Activated CD4-positive, alpha-beta memory T cell treated with anti-CD3 and anti-CD28 coated beads, Interleukin-2, amount 10 ng/mL, durations not matched to agents 7 days and 5 days (primary cell): Measurements from ENCODE around the gene ABHD1. TPM values are rescaled to one million over a fixed set of nuclear protein-coding genes. Genes with fewer than 3 reads are reported as not detected.

Experiments
- CTCF ChIA-PET: fragments of 350-600 bp; sonication (Branson Sonifier 250); formaldehyde crosslinking; loops from one replicate; lab custom pipeline; 2021; ENCODE audit warnings: antibody characterized with exemption, inconsistent platforms; lab: Charles Lee
- POLR2A ChIA-PET: fragments of 350-600 bp; sonication (Branson Sonifier 250); formaldehyde crosslinking; loops from one replicate; lab custom pipeline; 2021; ENCODE audit warnings: antibody characterized with exemption; lab: Charles Lee
- DNase-seq: peaks from one replicate; pipeline ENCODE4 v3.0.0-alpha.2; 2020
- H3K27ac Mint-ChIP-seq: one replicate; pipeline ENCODE4 v1.8.0; 2021; ENCODE audit warnings: mild to moderate bottlenecking, mixed read lengths
- H3K27me3 Mint-ChIP-seq: one replicate; pipeline ENCODE4 v1.8.0; 2021; ENCODE audit warnings: mixed read lengths
- H3K36me3 Mint-ChIP-seq: one replicate; pipeline ENCODE4 v1.8.0; 2021; ENCODE audit warnings: low read depth, mixed read lengths
- H3K4me1 Mint-ChIP-seq: one replicate; pipeline ENCODE4 v1.8.0; 2021; ENCODE audit warnings: mixed read lengths
- H3K4me3 Mint-ChIP-seq: one replicate; pipeline ENCODE4 v1.8.0; 2021; ENCODE audit warnings: mild to moderate bottlenecking, mixed read lengths
- H3K9me3 Mint-ChIP-seq: one replicate; pipeline ENCODE4 v1.8.0; 2021; ENCODE audit warnings: mixed read lengths
- total RNA-seq, 2 experiments: library from RNA; stranded (reverse); gene quantifications; one replicate each; pipeline ENCODE4 v1.2.3, GENCODE V29; 2021

The ABHD1 gene
- total RNA-seq, 2 experiments from 2014 or later: 0.13 to 0.20 TPM

DNA sequence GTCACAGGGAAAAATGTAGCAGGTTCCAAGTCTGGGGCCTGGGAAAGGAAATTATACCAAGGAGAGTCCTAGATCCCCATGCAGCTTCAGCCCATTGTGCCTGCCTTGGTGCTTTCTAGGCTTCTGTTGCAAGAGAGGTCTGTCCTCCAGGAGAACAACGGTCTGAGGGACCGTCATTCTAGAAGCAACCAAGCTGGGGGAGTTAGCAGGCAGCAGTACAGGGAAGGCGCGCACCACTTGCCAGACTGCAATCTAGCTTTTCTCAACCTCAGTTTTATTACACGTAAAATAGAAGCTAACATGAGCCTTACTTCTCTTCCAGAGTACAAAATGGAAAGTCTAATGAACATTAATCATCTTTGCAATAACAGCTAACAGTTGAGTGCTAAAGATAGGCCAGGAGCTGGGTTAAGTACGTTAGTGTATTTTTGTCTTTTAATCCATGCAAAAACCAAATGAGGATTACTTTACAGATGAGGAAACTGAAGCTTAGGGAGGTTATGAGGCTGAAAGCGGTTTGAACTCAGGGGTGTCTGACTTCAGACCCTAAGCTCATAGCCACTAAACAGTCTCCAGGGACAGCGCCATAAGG is 27.1 kb downstream of the ABHD1 start:
- Mint-ChIP-seq H3K27ac (no peak overlapping the region), H3K4me1 (no peaks in the 10 kb centered on the region), H3K27me3 (no peaks in the 10 kb centered on the region), H3K36me3 (no peaks in the 10 kb centered on the region), H3K4me3 (no peak overlapping the region), H3K9me3 (no peaks in the 10 kb centered on the region)
- POLR2A ChIA-PET: interaction anchor here (1.4 kb wide), 1 partner anchor 34 kb away, joined by 4 read pairs; no protein-coding TSS in a partner anchor
- CTCF ChIA-PET: interaction anchor here (0.8 to 2.0 kb wide), 3 partner anchors 17 to 152 kb away, joined by 3 to 14 read pairs (median 3); no protein-coding TSS in a partner anchor
- DNase-seq: no peak

DNA sequence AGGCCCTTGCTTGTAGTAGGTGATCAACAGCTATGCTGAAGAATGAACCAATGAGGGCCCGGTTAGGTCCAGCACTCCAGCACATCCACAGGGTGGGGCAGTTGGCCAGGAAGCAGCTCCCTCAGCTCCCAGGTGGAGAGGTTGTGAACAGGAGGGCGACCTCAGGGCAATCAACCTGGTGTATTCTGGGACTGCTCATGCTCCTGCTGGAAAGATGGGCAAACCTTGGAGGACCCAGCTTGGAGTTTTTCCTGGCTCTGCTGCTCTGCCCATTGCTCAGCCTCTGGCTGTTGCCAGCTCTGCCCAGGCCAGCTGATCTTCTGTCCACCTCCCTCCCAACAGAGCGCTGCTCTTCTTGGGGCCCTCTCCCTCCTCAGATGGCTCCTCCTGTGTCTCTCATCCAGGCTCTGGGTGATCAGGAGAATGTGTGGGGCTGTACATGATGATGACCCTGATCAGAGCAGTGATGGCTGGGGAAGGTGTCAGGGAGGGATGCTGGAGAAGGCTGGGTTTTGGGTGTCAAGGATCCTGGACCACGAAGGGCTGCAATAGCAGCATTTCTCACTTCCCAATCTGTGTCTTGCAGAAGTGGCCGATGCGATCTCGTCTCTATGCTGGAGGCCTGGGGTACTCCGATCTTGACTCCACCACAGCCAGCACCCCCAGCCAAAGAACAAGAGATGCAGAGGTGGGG is 28.6 kb downstream of the ABHD1 start:
- Mint-ChIP-seq H3K4me3 (no peak overlapping the region), H3K27ac (no peak overlapping the region), H3K4me1 (no peaks in the 10 kb centered on the region), H3K9me3 (no peaks in the 10 kb centered on the region), H3K27me3 (no peaks in the 10 kb centered on the region), H3K36me3 (no peaks in the 10 kb centered on the region)
- POLR2A ChIA-PET: no interaction called here
- no peak for DNase-seq
- CTCF ChIA-PET: interaction anchor here (1.5 to 2.0 kb wide), 2 partner anchors 18 kb away, joined by 3 to 14 read pairs; no protein-coding TSS in a partner anchor

DNA sequence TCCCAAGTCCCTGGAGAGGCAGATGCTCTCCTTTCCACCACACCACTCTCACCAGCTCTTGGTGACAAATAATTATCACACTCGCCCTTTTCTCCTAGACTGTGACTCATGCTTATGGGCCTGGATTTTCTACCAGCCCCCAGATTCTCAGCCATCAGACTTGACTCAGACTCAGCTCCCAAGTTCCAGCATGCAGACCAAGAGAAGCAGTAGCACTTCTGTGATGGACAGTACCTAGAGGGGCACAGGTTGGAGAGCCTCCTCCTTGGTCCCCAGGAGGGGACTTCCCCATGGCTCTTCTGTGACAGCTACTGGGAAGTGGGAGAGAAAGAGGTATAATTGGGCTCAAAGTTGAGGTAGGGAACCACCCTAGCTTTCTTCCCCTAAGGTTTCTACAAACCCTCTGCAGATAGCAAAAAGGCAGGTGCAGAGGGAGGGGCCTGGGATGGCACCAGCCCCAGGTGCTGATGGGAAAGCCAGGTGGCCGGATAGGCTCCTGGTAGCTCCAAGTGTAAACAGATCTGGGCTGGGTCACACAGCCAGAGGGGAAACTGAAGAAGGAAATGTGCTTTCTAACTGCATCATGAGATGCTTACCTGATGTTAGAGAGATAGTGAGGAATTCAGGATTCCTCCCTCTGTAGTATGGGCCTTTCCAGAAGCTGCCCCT is 29.3 kb downstream of the ABHD1 start:
- Mint-ChIP-seq H3K9me3 (no peaks in the 10 kb centered on the region), H3K27me3 (no peaks in the 10 kb centered on the region), H3K4me3 (no peak overlapping the region), H3K27ac (no peak overlapping the region), H3K4me1 (no peaks in the 10 kb centered on the region), H3K36me3 (no peaks in the 10 kb centered on the region)
- DNase-seq: no peak
- ChIA-PET CTCF (interaction anchor here (1.5 kb wide), 1 partner anchor 17 kb away, joined by 3 read pairs; no protein-coding TSS in a partner anchor), POLR2A (no interaction called here)

DNA sequence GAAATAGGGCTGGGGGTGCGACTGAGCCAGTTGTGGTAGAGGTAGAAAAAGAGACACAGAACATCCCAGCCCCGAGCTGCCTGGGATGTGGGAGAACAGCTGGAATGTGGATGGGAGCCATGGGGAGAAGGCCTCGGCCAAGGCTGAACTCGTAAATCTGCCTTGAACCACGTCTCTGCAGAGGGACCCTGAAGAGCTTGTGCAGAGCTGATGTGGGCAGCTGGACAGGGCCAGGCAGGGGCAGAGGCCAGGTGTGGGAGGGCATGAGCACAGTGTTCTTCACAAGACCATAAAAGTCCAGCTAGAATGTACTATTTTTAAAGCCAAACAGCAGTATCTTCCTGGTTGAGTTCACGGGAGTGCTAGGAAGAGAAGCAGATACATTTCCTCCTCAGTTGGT is 30.9 kb downstream of the ABHD1 start:
- no peaks in the 10 kb centered on the region for H3K9me3 Mint-ChIP-seq
- H3K4me1 Mint-ChIP-seq: no peaks in the 10 kb centered on the region
- CTCF ChIA-PET: no interaction called here
- no peaks in the 10 kb centered on the region for H3K36me3 Mint-ChIP-seq
- no peak overlapping the region for H3K27ac Mint-ChIP-seq
- peaks cover 3% of the 10 kb centered on the region for H3K27me3 Mint-ChIP-seq
- DNase-seq: no peak
- H3K4me3 Mint-ChIP-seq: no peak overlapping the region
- POLR2A ChIA-PET: no interaction called here

DNA sequence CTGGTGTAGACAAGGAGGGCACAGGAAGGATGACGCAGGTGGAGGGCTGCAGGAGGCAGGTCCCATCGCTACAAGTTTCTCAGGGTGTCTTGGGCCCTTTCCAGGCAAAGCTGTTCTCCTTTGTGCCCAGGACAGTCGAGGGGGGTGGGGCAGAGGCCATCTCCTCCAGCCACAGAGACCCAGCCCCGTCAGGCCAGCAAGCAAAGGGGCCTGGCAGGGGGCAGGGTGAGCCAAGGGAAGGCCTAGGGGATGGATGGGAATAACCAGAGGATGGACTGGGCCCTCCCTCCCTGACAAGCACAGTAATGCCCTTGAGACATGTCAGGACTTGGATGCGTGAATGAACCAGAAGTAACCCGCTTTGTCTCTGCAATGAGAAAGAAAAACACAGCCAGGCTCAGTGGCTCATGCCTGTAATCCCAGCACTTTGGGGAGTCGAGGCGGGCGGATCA is 31.5 kb downstream of the ABHD1 start:
- Mint-ChIP-seq H3K27me3 (peaks cover 3% of the 10 kb centered on the region), H3K4me3 (no peak overlapping the region), H3K27ac (no peak overlapping the region), H3K36me3 (no peaks in the 10 kb centered on the region), H3K4me1 (no peaks in the 10 kb centered on the region), H3K9me3 (no peaks in the 10 kb centered on the region)
- POLR2A ChIA-PET: no interaction called here
- no peak for DNase-seq
- CTCF ChIA-PET: no interaction called here

DNA sequence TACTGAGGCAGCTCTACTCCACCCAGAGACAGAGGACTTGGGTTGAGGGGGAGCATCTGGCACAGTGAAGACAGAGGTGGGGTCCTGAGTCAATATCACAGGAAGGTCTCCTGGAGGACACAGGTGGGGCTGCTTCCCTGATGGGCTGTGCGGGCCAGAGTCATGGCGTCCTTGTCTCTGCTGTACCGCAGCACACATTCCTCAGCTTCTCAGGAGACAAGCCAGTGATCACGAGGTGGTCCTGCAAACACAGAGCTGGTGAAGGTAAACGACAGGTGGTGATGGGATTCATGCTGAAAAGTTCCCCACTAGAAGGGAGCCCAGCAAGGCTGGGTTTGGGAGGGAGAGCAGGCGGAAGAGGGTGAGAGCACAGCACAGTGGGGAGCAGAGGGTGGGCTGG is 34.9 kb downstream of the ABHD1 start:
- POLR2A ChIA-PET: no interaction called here
- Mint-ChIP-seq H3K4me1 (peaks cover 3% of the 10 kb centered on the region), H3K4me3 (no peak overlapping the region), H3K27me3 (peaks cover 5% of the 10 kb centered on the region), H3K36me3 (no peaks in the 10 kb centered on the region), H3K9me3 (no peaks in the 10 kb centered on the region), H3K27ac (no peak overlapping the region)
- CTCF ChIA-PET: interaction anchor here (4.8 kb wide), 1 partner anchor 12 kb away, joined by 28 read pairs; no protein-coding TSS in a partner anchor
- DNase-seq: no peak

DNA sequence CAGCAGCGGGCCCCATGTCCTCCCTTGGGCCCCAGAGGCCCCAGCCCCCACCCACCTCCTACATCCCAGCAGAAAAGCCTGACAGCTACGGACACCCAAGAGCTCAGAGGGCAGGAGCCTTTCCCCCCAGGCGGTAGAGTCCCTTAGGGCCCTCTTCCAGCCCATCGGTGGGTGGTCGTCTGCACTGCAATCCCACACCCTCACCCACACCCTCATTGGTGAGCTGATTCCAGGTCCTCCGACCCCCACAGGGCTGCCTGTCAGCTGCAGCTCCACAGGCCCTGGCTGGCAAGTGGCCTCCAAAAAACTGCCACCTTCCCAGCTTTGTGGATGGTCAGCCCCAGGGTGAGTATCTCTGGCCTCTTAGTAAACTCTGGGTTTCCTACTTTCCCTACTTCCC is 35.7 kb downstream of the ABHD1 start:
- CTCF ChIA-PET: interaction anchor here (4.8 kb wide), 1 partner anchor 11 kb away, joined by 28 read pairs; no protein-coding TSS in a partner anchor
- H3K27ac Mint-ChIP-seq: no peak overlapping the region
- H3K27me3 Mint-ChIP-seq: peaks cover 5% of the 10 kb centered on the region
- H3K36me3 Mint-ChIP-seq: no peaks in the 10 kb centered on the region
- peaks cover 3% of the 10 kb centered on the region for H3K4me1 Mint-ChIP-seq
- H3K9me3 Mint-ChIP-seq: no peaks in the 10 kb centered on the region
- DNase-seq: no peak
- POLR2A ChIA-PET: no interaction called here
- H3K4me3 Mint-ChIP-seq: no peak overlapping the region

DNA sequence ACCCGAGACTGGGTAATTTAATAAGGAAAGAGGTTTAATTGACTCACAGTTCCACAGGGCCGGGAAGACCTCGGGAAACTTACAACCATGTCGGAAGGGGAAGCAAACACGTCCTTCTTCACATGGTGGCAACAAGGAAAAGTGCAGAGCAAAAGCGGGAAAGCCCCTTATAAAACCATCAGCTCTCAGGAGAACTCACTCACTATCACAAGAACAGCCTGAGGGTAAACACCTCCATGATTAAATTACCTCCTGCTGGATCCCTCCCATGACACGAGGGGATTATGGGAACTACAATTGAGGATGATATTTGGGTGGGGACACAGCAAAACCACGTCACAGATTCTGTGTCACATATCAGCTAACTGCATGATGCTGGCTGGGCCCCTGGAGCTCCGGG is 36.6 kb downstream of the ABHD1 start:
- H3K36me3 Mint-ChIP-seq: no peaks in the 10 kb centered on the region

DNA sequence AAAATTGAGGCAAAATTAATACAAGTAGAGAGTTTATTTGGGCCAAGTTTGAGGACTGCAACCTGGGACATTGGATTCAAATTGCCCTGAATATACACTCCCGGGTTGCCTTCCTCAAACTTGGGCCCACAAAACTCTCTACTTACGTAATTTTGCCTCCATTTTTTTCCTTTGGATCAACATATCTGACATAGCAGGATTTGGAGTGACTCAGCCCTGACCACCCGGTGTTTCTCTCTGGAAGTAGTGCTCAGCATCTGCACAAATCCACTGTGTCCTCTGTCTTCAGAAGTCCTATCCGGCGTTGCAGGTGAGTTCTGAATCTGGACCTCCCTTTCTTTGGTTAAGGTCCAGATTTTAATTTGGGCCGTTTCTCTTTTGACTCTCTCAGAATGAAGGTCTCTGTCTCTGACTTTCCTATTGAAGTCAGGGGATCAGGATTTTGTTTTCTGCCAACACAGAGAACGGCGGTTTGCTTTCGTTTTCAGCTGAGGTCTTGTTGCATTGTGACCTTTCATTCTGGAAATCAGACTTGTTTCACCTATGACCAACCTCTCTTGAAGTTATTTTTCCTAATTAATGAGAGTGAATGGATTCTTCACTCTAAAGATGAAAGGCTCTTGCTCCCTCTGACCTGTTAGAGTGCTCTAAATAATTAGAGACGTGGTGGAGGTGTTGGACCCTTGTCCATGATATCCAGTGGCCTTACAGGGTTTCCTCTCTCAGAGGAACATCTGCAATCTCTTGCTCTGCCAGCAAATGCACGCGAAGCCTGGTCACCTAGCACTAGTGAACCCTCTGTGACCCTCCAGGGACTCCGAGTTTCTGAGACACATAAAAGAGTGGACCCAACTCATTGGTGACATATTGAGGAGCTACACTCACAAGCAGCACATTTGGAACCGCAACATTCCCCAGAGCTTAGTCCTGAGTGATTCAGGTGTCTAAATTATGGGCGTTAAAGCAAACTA is 38.8 kb downstream of the ABHD1 start:
- H3K4me3 Mint-ChIP-seq: peak overlapping the region; percentile 27
- peaks cover 5% of the 10 kb centered on the region for H3K27me3 Mint-ChIP-seq
- H3K27ac Mint-ChIP-seq: no peak overlapping the region
- CTCF ChIA-PET: interaction anchor here (4.8 kb wide), 1 partner anchor 8 kb away, joined by 28 read pairs; no protein-coding TSS in a partner anchor
- no peaks in the 10 kb centered on the region for H3K36me3 Mint-ChIP-seq
- no peak for DNase-seq
- peaks cover 3% of the 10 kb centered on the region for H3K4me1 Mint-ChIP-seq
- POLR2A ChIA-PET: interaction anchor here (0.6 kb wide), 1 partner anchor 59 kb away, joined by 3 read pairs; no protein-coding TSS in a partner anchor
- no peaks in the 10 kb centered on the region for H3K9me3 Mint-ChIP-seq

More for the DNA sequence above, 36.6 kb downstream of the ABHD1 start:
- POLR2A ChIA-PET: no interaction called here
- no peak overlapping the region for H3K27ac Mint-ChIP-seq
- no peaks in the 10 kb centered on the region for H3K9me3 Mint-ChIP-seq
- peaks cover 5% of the 10 kb centered on the region for H3K27me3 Mint-ChIP-seq
- CTCF ChIA-PET: interaction anchor here (4.8 kb wide), 1 partner anchor 10 kb away, joined by 28 read pairs; no protein-coding TSS in a partner anchor
- peaks cover 3% of the 10 kb centered on the region for H3K4me1 Mint-ChIP-seq
- no peak for DNase-seq
- no peak overlapping the region for H3K4me3 Mint-ChIP-seq

DNA sequence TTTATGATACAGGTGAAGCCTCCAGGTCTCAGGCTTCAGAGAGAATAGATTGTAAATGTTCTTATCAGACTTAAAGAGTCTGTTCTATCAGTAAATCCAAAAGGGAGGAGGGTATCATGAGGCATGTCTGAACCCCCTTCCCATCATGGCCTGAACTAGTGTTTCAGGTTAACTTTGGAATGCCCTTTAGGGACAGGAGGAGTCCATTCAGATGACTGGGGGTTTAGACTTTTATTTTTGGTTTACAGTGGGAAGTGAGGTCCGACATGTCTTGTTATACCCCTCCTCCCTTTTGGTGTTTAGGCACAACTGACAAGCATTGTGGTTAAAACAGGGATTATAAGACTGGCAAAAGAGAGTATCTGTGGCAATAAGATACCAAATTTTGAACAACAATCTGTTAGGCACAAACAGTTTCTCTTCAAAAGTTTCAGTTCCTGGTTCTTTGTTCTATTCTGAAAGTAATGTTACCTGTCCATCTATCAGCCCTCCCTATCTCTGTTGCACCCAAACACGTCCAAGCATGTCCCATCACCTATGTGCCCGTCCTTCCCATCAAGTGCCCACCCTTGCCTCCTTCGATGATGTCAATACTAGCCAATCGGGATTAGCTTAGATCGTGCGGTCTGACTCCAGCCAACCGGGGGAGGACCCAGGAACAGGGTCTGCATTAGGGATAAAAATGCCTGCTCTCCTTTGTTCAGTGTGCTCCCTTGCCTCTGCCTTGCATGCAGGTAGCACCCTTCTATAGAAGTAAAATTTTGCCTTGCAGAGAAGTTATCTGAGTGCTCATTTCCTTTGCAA is 41.5 kb downstream of the ABHD1 start:
- Mint-ChIP-seq H3K9me3 (no peaks in the 10 kb centered on the region), H3K27ac (no peak overlapping the region), H3K27me3 (peaks cover 6% of the 10 kb centered on the region), H3K36me3 (no peaks in the 10 kb centered on the region), H3K4me1 (peaks cover 5% of the 10 kb centered on the region), H3K4me3 (no peak overlapping the region)
- ChIA-PET CTCF (interaction anchor here (1.1 to 1.5 kb wide), 2 partner anchors 69 to 138 kb away, joined by 3 to 5 read pairs; no protein-coding TSS in a partner anchor), POLR2A (no interaction called here)
- no peak for DNase-seq

DNA sequence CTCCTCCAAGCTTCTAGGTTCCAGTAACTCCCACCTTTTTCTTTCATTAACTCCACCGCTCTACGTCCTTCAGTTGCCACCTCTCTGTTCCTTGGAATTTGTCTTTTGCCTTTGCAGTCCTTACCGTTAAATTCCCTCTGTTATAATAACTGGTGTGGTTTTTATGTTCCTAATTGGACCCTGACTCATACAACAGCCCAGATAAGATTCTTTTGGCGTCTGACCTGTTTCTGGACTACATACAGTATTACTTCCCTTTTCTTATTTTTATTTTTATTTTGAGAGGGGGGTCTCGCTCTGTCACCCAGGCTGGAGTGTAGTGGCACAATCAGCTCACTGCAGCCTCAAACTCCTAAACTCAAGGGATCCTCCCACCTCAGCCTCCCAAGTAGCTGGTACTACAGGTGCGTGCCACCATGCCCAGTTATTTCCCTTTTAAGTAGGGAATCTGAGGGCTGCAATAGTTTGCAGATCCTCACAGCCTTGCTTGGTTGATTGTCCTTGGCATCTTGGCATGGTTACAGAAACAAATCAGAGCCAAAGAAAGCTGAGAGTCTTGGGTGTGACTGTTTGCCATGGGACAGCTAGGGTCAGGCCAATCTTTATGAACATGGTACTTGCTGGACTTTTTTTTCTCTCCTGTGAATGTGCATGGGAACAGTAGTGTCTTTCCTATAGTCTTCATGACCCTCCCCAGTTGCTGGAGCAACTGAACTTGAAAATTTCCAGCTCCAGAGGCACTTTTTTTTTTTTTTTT is 47.1 kb downstream of the ABHD1 start:
- no peak overlapping the region for H3K4me3 Mint-ChIP-seq
- no peak overlapping the region for H3K27ac Mint-ChIP-seq
- no peaks in the 10 kb centered on the region for H3K36me3 Mint-ChIP-seq
- ChIA-PET POLR2A (no interaction called here), CTCF (interaction anchor here (1.0 to 3.2 kb wide), 13 partner anchors 11 to 259 kb away, joined by 3 to 28 read pairs (median 9); partner anchors contain the start of genes ABHD1 and PREB)
- peaks cover 3% of the 10 kb centered on the region for H3K4me1 Mint-ChIP-seq
- no peak for DNase-seq
- no peaks in the 10 kb centered on the region for H3K9me3 Mint-ChIP-seq
- H3K27me3 Mint-ChIP-seq: peaks cover 13% of the 10 kb centered on the region
